CD4-positive, CD25-positive, alpha-beta regulatory T cell (primary cell): ENCODE data around the gene DSE. TPM values are rescaled to one million over a fixed set of nuclear protein-coding genes. Genes with fewer than 3 reads are reported as not detected.

Source experiments
- ATAC-seq, 2 donors: fragments of 150-1000 bp; cut with Tn5 transposase; one replicate each; pipeline ENCODE4 v1.10.0; 2021; ENCODE audit warnings: low read depth in 2 of 2, moderate number of reproducible peaks in 2 of 2, moderate library complexity in 1 of 2
- DNase-seq, 3 donors: peaks; one replicate each; pipeline versions ENCODE4 v3.0.0 to v3.0.0-alpha.2; 2012 to 2022; ENCODE audit warnings: mixed read lengths in 1 of 3
- H3K27ac ChIP-seq: one replicate; pipeline ENCODE4 v1.7.0; 2013; ENCODE audit warnings: mild to moderate bottlenecking, low read length; ENCODE audit not compliant: insufficient read depth, poor library complexity, severe bottlenecking
- H3K27me3 ChIP-seq: one replicate; pipeline ENCODE4 v1.7.0; 2013; ENCODE audit warnings: low read length; ENCODE audit not compliant: control insufficient read depth, insufficient read depth
- H3K36me3 ChIP-seq: one replicate; pipeline ENCODE4 v1.7.0; 2013; ENCODE audit warnings: mild to moderate bottlenecking, low read length, moderate library complexity; ENCODE audit not compliant: control insufficient read depth, insufficient read depth
- H3K4me1 ChIP-seq: 2 replicates; pipeline ENCODE4 v1.7.0; 2013; ENCODE audit warnings: mild to moderate bottlenecking, low read length; ENCODE audit not compliant: insufficient read depth, control insufficient read depth, poor library complexity, severe bottlenecking
- H3K4me3 ChIP-seq: one replicate; pipeline ENCODE4 v1.7.0; 2013; ENCODE audit warnings: low read depth, mild to moderate bottlenecking, low read length, moderate library complexity
- H3K9me3 ChIP-seq, 2 experiments: 1 replicate in 1 of 2; 2 replicates in 1 of 2; pipeline ENCODE4 v1.7.0; 2013; ENCODE audit warnings: low read length in 2 of 2, mild to moderate bottlenecking in 1 of 2, moderate library complexity in 1 of 2; ENCODE audit not compliant: control insufficient read depth in 2 of 2
- H3K27ac Mint-ChIP-seq, 3 donors: one replicate each; pipeline ENCODE4 v1.8.0; 2020 to 2022; ENCODE audit warnings: mild to moderate bottlenecking in 3 of 3, mixed read lengths in 3 of 3, moderate library complexity in 2 of 3
- H3K27me3 Mint-ChIP-seq: one replicate; pipeline ENCODE4 v1.8.0; 2022; ENCODE audit warnings: mild to moderate bottlenecking, mixed read lengths
- H3K36me3 Mint-ChIP-seq: one replicate; pipeline ENCODE4 v1.8.0; 2020; ENCODE audit warnings: mixed read lengths
- H3K4me1 Mint-ChIP-seq, 4 donors: one replicate each; pipeline ENCODE4 v1.8.0; 2020 to 2022; ENCODE audit warnings: mixed read lengths in 4 of 4, mild to moderate bottlenecking in 1 of 4
- H3K4me3 Mint-ChIP-seq, 4 donors: one replicate each; pipeline ENCODE4 v1.8.0; 2020 to 2022; ENCODE audit warnings: mild to moderate bottlenecking in 4 of 4, mixed read lengths in 4 of 4, moderate library complexity in 3 of 4
- H3K9me3 Mint-ChIP-seq, 7 donors: one replicate each; pipeline ENCODE4 v1.8.0; 2020 to 2022; ENCODE audit warnings: mixed read lengths in 7 of 7, mild to moderate bottlenecking in 3 of 7, moderate library complexity in 2 of 7
- polyA plus RNA-seq, 4 donors: library from polyadenylated mRNA; unstranded; fragments of 300-500 nt; fragmentation: Illumina TruSeq; gene quantifications; one replicate each; pipeline ENCODE4 v1.2.3, GENCODE V29; 2021
- total RNA-seq: library from RNA; stranded (reverse); gene quantifications from one replicate; pipeline ENCODE4 v1.2.3, GENCODE V29; 2022

DSE gene
- total and polyA plus RNA-seq, 5 donors from 2014 or later = 1.9 to 10.2 (median 3.1) TPM

DNA sequence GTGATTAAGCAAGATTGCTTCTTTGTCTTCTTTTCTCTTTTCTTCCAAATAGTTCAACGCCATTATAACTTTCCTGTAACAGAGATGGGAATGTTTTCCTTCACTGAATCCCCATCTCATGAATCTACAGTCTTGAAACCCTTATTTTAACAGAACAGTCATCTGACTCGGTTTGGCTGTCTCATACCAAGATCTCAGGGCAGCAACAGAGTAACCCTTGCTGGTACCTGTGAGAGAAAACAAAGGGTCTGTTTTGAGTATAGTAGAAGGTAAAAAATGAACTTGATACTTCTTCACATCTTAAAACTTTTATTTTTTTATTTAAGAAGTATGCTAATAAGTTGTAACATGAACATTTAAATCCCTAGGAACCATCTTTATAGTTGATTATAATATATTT, 19.6 kb upstream of the DSE start:
- peaks cover 2% of the 10 kb centered on the region for H3K27me3 Mint-ChIP-seq
- no peaks in the 10 kb centered on the region for H3K9me3 ChIP-seq
- H3K4me3 Mint-ChIP-seq = no peak overlapping the region
- no peak overlapping the region for H3K27ac ChIP-seq
- no peaks in the 10 kb centered on the region for H3K4me1 Mint-ChIP-seq
- no peak for ATAC-seq
- no peaks in the 10 kb centered on the region for H3K27me3 ChIP-seq
- no peak overlapping the region for H3K27ac Mint-ChIP-seq
- DNase-seq = no peak
- no peaks in the 10 kb centered on the region for H3K4me1 ChIP-seq
- no peak overlapping the region for H3K4me3 ChIP-seq
- H3K36me3 Mint-ChIP-seq = no peaks in the 10 kb centered on the region
- no peaks in the 10 kb centered on the region for H3K36me3 ChIP-seq
- peaks cover 0 to 8% (median 0%) of the 10 kb centered on the region in 7 donors for H3K9me3 Mint-ChIP-seq

DNA sequence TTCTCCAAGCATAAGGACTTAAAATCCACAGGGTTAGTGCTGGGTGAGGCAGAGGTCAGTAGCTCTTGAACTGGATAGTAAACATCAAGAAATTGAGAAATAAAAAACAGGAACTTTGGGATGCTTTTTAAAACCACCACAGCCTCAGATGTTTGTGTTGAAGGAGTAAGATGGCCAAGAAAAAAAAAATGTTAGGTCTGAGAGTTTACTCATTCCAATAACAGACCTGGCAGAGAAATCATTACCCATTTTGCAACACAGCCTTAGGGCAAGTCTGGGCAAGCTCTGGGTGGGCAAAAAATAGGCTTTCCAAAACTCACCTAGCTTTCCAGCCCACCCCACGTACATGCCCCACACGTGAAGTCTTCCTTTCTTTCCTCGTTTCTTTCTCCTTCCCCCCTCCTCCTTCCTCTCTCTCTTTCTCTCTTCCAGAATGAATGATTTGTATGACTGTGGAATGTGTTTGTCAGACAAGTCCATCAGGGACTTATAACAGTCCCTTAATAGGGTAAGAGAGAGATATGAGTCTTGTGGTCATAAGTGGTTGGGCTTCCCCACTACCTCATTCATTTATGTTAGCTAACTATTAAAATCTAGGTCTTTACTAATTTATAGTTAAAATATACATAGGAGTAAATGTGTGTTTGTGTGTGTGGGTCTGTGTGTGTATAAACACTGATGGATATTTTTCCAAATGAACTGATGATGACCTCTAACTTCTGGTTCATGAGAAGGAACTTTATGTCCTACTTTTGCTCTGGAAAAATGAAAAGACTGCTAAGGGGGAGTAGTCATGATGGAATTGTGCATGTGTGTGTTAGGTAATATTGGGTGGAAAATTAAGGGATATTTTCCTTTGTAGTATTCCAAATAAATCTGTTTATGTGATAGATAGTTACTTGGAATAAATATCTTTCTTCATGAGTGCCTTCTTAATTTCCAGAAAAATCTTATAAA, 18.0 kb upstream of the DSE start:
- no peak overlapping the region for H3K4me3 ChIP-seq
- no peak overlapping the region for H3K27ac ChIP-seq
- no peaks in the 10 kb centered on the region for H3K36me3 ChIP-seq
- DNase-seq = no peak
- peaks cover 4% of the 10 kb centered on the region for H3K27me3 Mint-ChIP-seq
- no peak overlapping the region for H3K27ac Mint-ChIP-seq
- H3K36me3 Mint-ChIP-seq = no peaks in the 10 kb centered on the region
- no peaks in the 10 kb centered on the region for H3K4me1 Mint-ChIP-seq
- H3K9me3 ChIP-seq = no peaks in the 10 kb centered on the region
- no peaks in the 10 kb centered on the region for H3K4me1 ChIP-seq
- no peaks in the 10 kb centered on the region for H3K27me3 ChIP-seq
- no peak overlapping the region for H3K4me3 Mint-ChIP-seq
- ATAC-seq = no peak
- H3K9me3 Mint-ChIP-seq = peaks cover 0 to 2% (median 0%) of the 10 kb centered on the region in 7 donors

DNA sequence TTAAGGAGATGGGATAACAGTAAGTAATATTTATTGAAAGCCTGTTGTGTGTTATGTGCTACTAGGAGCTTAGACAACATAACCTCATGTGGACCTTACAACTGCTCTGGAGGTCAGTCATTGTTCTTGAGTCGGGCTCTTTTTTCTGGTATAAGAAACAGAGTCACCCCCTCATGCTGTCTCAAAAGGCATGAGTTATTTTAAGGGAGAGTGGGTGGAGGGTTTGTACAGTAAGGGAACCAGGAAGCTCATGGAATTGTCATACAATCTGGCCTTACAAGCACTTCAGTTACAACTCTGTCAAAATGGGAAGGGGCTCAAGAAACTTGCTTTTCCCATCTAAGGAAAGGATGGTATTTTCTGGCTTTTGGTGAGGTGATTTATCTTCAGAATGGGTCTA, 16.5 kb upstream of the DSE start:
- Histone ChIP-seq H3K4me3 (no peak overlapping the region), H3K27ac (no peak overlapping the region), H3K4me1 (no peaks in the 10 kb centered on the region), H3K36me3 (no peaks in the 10 kb centered on the region), H3K27me3 (no peaks in the 10 kb centered on the region), H3K9me3 (no peaks in the 10 kb centered on the region)
- no peaks in the 10 kb centered on the region for H3K36me3 Mint-ChIP-seq
- H3K4me3 Mint-ChIP-seq = no peak overlapping the region
- H3K27me3 Mint-ChIP-seq = peaks cover 4% of the 10 kb centered on the region
- H3K9me3 Mint-ChIP-seq = peaks cover 0 to 2% (median 0%) of the 10 kb centered on the region in 7 donors
- ATAC-seq = no peak
- no peak overlapping the region for H3K27ac Mint-ChIP-seq
- H3K4me1 Mint-ChIP-seq = no peaks in the 10 kb centered on the region
- DNase-seq = no peak

DNA sequence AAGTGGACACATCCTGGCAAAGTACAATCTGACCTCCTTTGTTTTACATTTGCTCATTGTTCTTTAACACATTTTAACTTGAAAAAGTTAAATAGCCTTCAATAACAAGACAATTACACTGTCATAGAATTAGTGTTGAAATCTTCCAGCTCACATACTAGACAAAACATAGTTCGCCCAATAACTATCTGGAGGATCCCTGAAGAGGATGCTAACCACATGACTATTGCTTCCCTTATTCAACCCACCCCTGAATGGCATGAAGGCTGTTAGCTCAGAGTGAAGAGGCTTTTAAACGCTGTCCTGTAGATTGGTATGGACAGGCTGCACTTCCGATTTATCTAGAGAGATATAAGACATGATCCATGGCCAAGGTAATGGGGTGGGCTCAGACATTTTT, 15.0 kb upstream of the DSE start:
- H3K9me3 Mint-ChIP-seq = peaks cover 0 to 3% (median 0%) of the 10 kb centered on the region in 7 donors
- Histone ChIP-seq H3K27ac (no peak overlapping the region), H3K4me3 (no peak overlapping the region), H3K9me3 (no peaks in the 10 kb centered on the region), H3K27me3 (no peaks in the 10 kb centered on the region), H3K36me3 (no peaks in the 10 kb centered on the region), H3K4me1 (no peaks in the 10 kb centered on the region)
- no peak overlapping the region for H3K27ac Mint-ChIP-seq
- no peak overlapping the region for H3K4me3 Mint-ChIP-seq
- no peaks in the 10 kb centered on the region for H3K36me3 Mint-ChIP-seq
- ATAC-seq (no peak), DNase-seq (no peak)
- H3K27me3 Mint-ChIP-seq = peaks cover 4% of the 10 kb centered on the region
- no peaks in the 10 kb centered on the region for H3K4me1 Mint-ChIP-seq

DNA sequence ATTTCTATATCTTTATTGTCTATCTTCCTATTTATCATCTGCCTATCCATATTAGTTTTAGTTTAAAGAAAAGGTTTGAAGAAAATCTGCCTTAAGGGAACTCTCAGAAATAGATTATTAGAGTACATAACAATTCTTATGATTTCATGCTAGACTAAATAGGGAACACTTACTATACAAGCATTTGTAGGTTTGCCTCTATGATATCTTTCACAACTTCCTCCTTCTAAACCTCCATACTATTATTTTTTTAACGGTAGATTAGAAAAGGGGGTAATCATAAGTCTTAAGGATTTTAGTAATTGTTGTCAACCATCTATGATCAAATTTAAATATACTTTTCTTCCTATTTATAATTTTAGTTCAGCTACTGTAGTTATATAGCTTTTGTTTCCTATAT, 11.6 kb upstream of the DSE start:
- Histone ChIP-seq H3K27ac (no peak overlapping the region), H3K4me1 (no peaks in the 10 kb centered on the region), H3K36me3 (no peaks in the 10 kb centered on the region), H3K27me3 (no peaks in the 10 kb centered on the region), H3K4me3 (no peak overlapping the region), H3K9me3 (no peaks in the 10 kb centered on the region)
- Mint-ChIP-seq H3K27me3 (peaks cover 4% of the 10 kb centered on the region), H3K36me3 (no peaks in the 10 kb centered on the region), H3K9me3 (peaks cover 0 to 3% (median 0%) of the 10 kb centered on the region in 7 donors), H3K4me3 (no peak overlapping the region), H3K27ac (no peak overlapping the region), H3K4me1 (no peaks in the 10 kb centered on the region)
- ATAC-seq (no peak), DNase-seq (no peak)

DNA sequence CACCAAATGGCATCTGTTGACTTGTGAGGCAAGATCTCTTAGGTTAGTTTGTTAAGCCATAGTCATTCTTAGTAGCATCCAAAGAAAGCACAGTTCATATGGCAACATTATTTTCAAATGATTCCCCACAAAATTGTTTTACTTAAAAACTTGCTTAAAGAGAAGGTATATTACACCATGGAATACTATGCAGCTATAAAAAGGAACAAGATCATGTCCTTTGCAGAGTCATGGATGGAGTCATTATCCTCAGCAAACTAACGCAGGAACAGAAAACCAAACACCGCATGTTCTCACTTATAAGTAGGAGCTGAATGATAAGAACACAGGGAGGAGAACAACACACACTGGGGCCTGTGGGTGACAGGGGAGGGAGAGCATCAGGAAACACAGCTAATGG, 10.9 kb upstream of the DSE start:
- DNase-seq = no peak

DNA sequence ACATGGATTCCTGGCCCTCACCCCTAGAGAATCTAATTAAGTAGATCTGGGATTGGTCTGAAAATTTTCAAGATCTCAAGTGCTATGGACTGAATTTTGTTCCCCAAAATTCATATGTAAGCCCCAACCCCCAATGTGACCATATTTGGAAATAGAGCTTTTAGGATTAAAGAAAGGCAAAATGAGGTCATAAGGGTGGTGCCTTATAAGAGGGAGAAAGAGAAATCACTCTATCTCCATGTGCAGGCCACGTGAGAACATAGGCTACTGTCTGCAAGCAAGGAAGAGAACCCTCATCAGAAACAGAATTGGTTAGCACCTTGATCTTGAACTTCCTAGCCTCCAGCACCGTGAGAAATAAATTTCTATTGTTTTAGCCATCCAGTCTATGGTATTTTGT, 8.5 kb upstream of the DSE start:
- Histone ChIP-seq H3K4me1 (no peaks in the 10 kb centered on the region), H3K4me3 (no peak overlapping the region), H3K27me3 (peaks cover 3% of the 10 kb centered on the region), H3K9me3 (no peaks in the 10 kb centered on the region), H3K27ac (no peak overlapping the region), H3K36me3 (no peaks in the 10 kb centered on the region)
- Mint-ChIP-seq H3K36me3 (no peaks in the 10 kb centered on the region), H3K4me3 (no peak overlapping the region), H3K4me1 (no peaks in the 10 kb centered on the region), H3K27ac (no peak overlapping the region), H3K9me3 (peaks cover 0 to 3% (median 0%) of the 10 kb centered on the region in 7 donors), H3K27me3 (peaks cover 11% of the 10 kb centered on the region)
- DNase-seq = no peak
- ATAC-seq = no peak

More for the DNA sequence above, 10.9 kb upstream of the DSE start:
- no peaks in the 10 kb centered on the region for H3K27me3 ChIP-seq
- H3K27me3 Mint-ChIP-seq = peaks cover 4% of the 10 kb centered on the region
- H3K36me3 Mint-ChIP-seq = no peaks in the 10 kb centered on the region
- no peaks in the 10 kb centered on the region for H3K4me1 Mint-ChIP-seq
- H3K27ac ChIP-seq = no peak overlapping the region
- no peak overlapping the region for H3K4me3 ChIP-seq
- H3K36me3 ChIP-seq = no peaks in the 10 kb centered on the region
- no peak overlapping the region for H3K4me3 Mint-ChIP-seq
- H3K9me3 ChIP-seq = no peaks in the 10 kb centered on the region
- no peak for ATAC-seq
- H3K27ac Mint-ChIP-seq = no peak overlapping the region
- H3K4me1 ChIP-seq = no peaks in the 10 kb centered on the region
- H3K9me3 Mint-ChIP-seq = peaks cover 0 to 3% (median 0%) of the 10 kb centered on the region in 7 donors

DNA sequence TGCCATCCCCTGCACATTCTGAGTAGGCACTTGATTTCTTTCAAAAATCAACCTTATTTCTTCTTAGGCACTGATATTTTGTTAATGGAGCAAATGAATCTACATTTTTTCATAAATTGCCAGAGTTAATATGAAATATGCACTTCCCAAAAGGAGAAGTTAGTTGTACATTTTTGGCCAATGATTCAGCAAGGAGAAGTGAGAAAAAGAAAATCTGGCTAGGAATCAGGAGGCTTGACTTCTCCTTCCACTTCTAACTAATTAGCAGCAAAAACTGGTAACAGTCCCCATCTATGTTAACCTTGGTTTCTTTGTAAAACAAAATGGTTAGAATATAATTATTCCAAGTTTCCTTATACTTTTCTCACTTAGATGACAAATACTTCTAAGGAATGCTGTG, 7.0 kb upstream of the DSE start:
- no peak for DNase-seq
- H3K27me3 ChIP-seq = peaks cover 3% of the 10 kb centered on the region
- Mint-ChIP-seq H3K9me3 (peaks cover 0 to 3% (median 0%) of the 10 kb centered on the region in 7 donors), H3K4me1 (peaks cover 0 to 4% (median 0%) of the 10 kb centered on the region in 4 donors), H3K36me3 (no peaks in the 10 kb centered on the region), H3K27ac (no peak overlapping the region), H3K4me3 (no peak overlapping the region), H3K27me3 (peaks cover 15% of the 10 kb centered on the region)
- no peaks in the 10 kb centered on the region for H3K4me1 ChIP-seq
- H3K27ac ChIP-seq = no peak overlapping the region
- H3K9me3 ChIP-seq = no peaks in the 10 kb centered on the region
- H3K36me3 ChIP-seq = no peaks in the 10 kb centered on the region
- no peak for ATAC-seq
- no peak overlapping the region for H3K4me3 ChIP-seq
